WTC11 (cell line): ENCODE data around the gene SH3TC2. TPM values are rescaled to one million over a fixed set of nuclear protein-coding genes. Genes with fewer than 3 reads are reported as not detected.

ENCODE experiments used
- ATAC-seq: fragments of 200-7000 bp; cut with Tn5 transposase; 2 replicates; pipeline ENCODE4 v1.10.0; 2021; ENCODE audit warnings: mild to moderate bottlenecking, moderate library complexity
- CTCF ChIA-PET: fragments of 300-600 bp; sonication (Branson Sonifier 250); formaldehyde crosslinking; loops from one replicate; lab custom pipeline; 2021; ENCODE audit warnings: antibody characterized with exemption; lab: Charles Lee
- POLR2A ChIA-PET: fragments of 350-600 bp; sonication (Branson Sonifier 250); formaldehyde crosslinking; loops from one replicate; lab custom pipeline; 2021; ENCODE audit warnings: antibody characterized with exemption; lab: Charles Lee
- DNase-seq: peaks from one replicate; pipeline ENCODE4 v3.0.0; 2021; ENCODE audit warnings: low spot score
- H3K27ac Mint-ChIP-seq: 2 replicates; pipeline ENCODE4 v1.8.0; 2021; ENCODE audit warnings: mixed read lengths
- H3K27me3 Mint-ChIP-seq: 2 replicates; pipeline ENCODE4 v1.8.0; 2021; ENCODE audit warnings: low read depth, mild to moderate bottlenecking, moderate library complexity, mixed read lengths
- H3K36me3 Mint-ChIP-seq: 2 replicates; pipeline ENCODE4 v1.8.0; 2021; ENCODE audit warnings: mixed read lengths
- H3K4me1 Mint-ChIP-seq: 2 replicates; pipeline ENCODE4 v1.8.0; 2022; ENCODE audit warnings: mixed read lengths
- H3K4me3 Mint-ChIP-seq: 2 replicates; pipeline ENCODE4 v1.8.0; 2021; ENCODE audit warnings: mild to moderate bottlenecking, moderate library complexity, mixed read lengths
- H3K9me3 Mint-ChIP-seq: 2 replicates; pipeline ENCODE4 v1.8.0; 2021; ENCODE audit warnings: mixed read lengths
- AFF4 ChIP-seq: sonication (generic); formaldehyde crosslinking; IDR thresholded peaks from 2 replicates; pipeline ENCODE4 v1.8.1; 2023; ENCODE audit warnings: mild to moderate bottlenecking, missing genetic modification reagents, borderline replicate concordance
- ATF2 ChIP-seq: sonication (generic); formaldehyde crosslinking; IDR thresholded peaks from 2 replicates; pipeline ENCODE4 v1.8.1; 2022; ENCODE audit warnings: low read depth, missing genetic modification reagents, borderline replicate concordance
- ATF6 ChIP-seq: sonication (generic); formaldehyde crosslinking; IDR thresholded peaks from 2 replicates; pipeline ENCODE4 v1.8.1; 2023; ENCODE audit warnings: mild to moderate bottlenecking, missing genetic modification reagents
- CBFB ChIP-seq: sonication (generic); formaldehyde crosslinking; IDR thresholded peaks from 2 replicates; pipeline ENCODE4 v1.8.1; 2022; ENCODE audit warnings: mild to moderate bottlenecking, low read depth, missing genetic modification reagents
- ETV6 ChIP-seq: sonication (generic); formaldehyde crosslinking; IDR thresholded peaks from 2 replicates; pipeline ENCODE4 v1.8.1; 2022; ENCODE audit warnings: mild to moderate bottlenecking, missing genetic modification reagents
- FOXJ3 ChIP-seq: sonication (generic); formaldehyde crosslinking; IDR thresholded peaks from 2 replicates; pipeline ENCODE4 v1.9.0; 2021; ENCODE audit warnings: missing genetic modification reagents, mild to moderate bottlenecking, borderline replicate concordance
- FOXK1 ChIP-seq: sonication (generic); formaldehyde crosslinking; IDR thresholded peaks from 2 replicates; pipeline ENCODE4 v1.8.0; 2022; ENCODE audit warnings: mild to moderate bottlenecking, moderate library complexity, missing genetic modification reagents
- HMGA2 ChIP-seq: fragments of 250-450 bp; sonication (Bioruptor Pico); IDR thresholded peaks from 2 replicates; pipeline ENCODE4 v1.4.0; 2021; ENCODE audit warnings: mild to moderate bottlenecking, moderate library complexity
- KAT7 ChIP-seq: sonication (generic); formaldehyde crosslinking; IDR thresholded peaks from 2 replicates; pipeline ENCODE4 v1.8.1; 2023; ENCODE audit warnings: missing genetic modification reagents, mild to moderate bottlenecking, borderline replicate concordance
- NFYB ChIP-seq: sonication (generic); formaldehyde crosslinking; conservative IDR thresholded peaks from 2 replicates; pipeline ENCODE4 v1.8.0; 2022; ENCODE audit warnings: low read depth, missing genetic modification reagents
- SP1 ChIP-seq: sonication (generic); formaldehyde crosslinking; conservative IDR thresholded peaks from 2 replicates; pipeline ENCODE4 v1.8.1; 2022; ENCODE audit warnings: missing genetic modification reagents
- STAT6 ChIP-seq: sonication (generic); formaldehyde crosslinking; conservative IDR thresholded peaks from 2 replicates; pipeline ENCODE4 v1.8.1; 2023; ENCODE audit warnings: mild to moderate bottlenecking, low read depth, missing genetic modification reagents, moderate library complexity
- TEAD1 ChIP-seq: sonication (generic); formaldehyde crosslinking; IDR thresholded peaks from 2 replicates; pipeline ENCODE4 v1.8.0; 2022; ENCODE audit warnings: mild to moderate bottlenecking, missing genetic modification reagents
- TEAD4 ChIP-seq: sonication (generic); formaldehyde crosslinking; IDR thresholded peaks from 2 replicates; pipeline ENCODE4 v1.8.0; 2022; ENCODE audit warnings: mild to moderate bottlenecking, missing genetic modification reagents
- ZMAT4 ChIP-seq: fragments of 250-450 bp; sonication (Bioruptor Pico); IDR thresholded peaks from 2 replicates; pipeline ENCODE4 v1.9.0; 2021; ENCODE audit warnings: mild to moderate bottlenecking
- ZNF232 ChIP-seq: sonication (generic); formaldehyde crosslinking; IDR thresholded peaks from 2 replicates; pipeline ENCODE4 v1.8.0; 2022; ENCODE audit warnings: mild to moderate bottlenecking, missing genetic modification reagents
- ZNF317 ChIP-seq: sonication (generic); formaldehyde crosslinking; IDR thresholded peaks from 2 replicates; pipeline ENCODE4 v1.8.1; 2023; ENCODE audit warnings: low read depth, mild to moderate bottlenecking, moderate library complexity, missing genetic modification reagents, borderline replicate concordance
- ZNF396 ChIP-seq: fragments of 250-450 bp; sonication (Bioruptor Pico); IDR thresholded peaks from 2 replicates; pipeline ENCODE4 v1.8.0; 2021; ENCODE audit warnings: mild to moderate bottlenecking, moderate library complexity, borderline replicate concordance
- ZNF416 ChIP-seq: fragments of 250-450 bp; sonication (Bioruptor Pico); IDR thresholded peaks from 2 replicates; pipeline ENCODE4 v1.9.0; 2021; ENCODE audit warnings: mild to moderate bottlenecking, inconsistent platforms
- ZNF425 ChIP-seq: fragments of 250-450 bp; sonication (Bioruptor Pico); conservative IDR thresholded peaks from 2 replicates; pipeline ENCODE4 v1.9.0; 2021; ENCODE audit warnings: mild to moderate bottlenecking
- ZNF512 ChIP-seq: sonication (generic); formaldehyde crosslinking; IDR thresholded peaks from 2 replicates; pipeline ENCODE4 v1.8.1; 2022; ENCODE audit warnings: missing genetic modification reagents, borderline replicate concordance
- total RNA-seq: library from RNA; stranded (reverse); gene quantifications from 3 replicates; pipeline ENCODE4 v1.2.3, GENCODE V29; 2021

The SH3TC2 gene
- total RNA-seq, 1 experiment from 2014 or later: 0.61 TPM

- H3K9me3 Mint-ChIP-seq: peaks cover 9% of the 10 kb centered on the region; the same call in 1 of the 2 replicates
- TF ChIP-seq ZNF232 (CRISPR knock-in tag): no peak
- no peak for TF ChIP-seq FOXJ3 (CRISPR knock-in tag)
- TF ChIP-seq ZMAT4: no peak
- TF ChIP-seq ATF2 (CRISPR knock-in tag): no peak
- no peak for TF ChIP-seq ATF6 (CRISPR knock-in tag)
- TF ChIP-seq ZNF425 (CRISPR knock-in tag): no peak
- no peak for TF ChIP-seq KAT7 (CRISPR knock-in tag)
- no peak for TF ChIP-seq CBFB (CRISPR knock-in tag)
- no peak for TF ChIP-seq ZNF512 (CRISPR knock-in tag)
- no peak for TF ChIP-seq TEAD4 (CRISPR knock-in tag)
- no peak for TF ChIP-seq SP1
- no peak for TF ChIP-seq TEAD1 (CRISPR knock-in tag)
- no peaks in the 10 kb centered on the region for H3K4me1 Mint-ChIP-seq
- H3K27ac Mint-ChIP-seq: no peak overlapping the region
- CTCF ChIA-PET: interaction anchor here (1.1 to 3.8 kb wide), 4 partner anchors 10 to 294 kb away, joined by 3 to 21 read pairs (median 10); no protein-coding TSS in a partner anchor
- no peaks in the 10 kb centered on the region; the same call in 1 of the 2 replicates for H3K27me3 Mint-ChIP-seq
- no peaks in the 10 kb centered on the region for H3K36me3 Mint-ChIP-seq
- DNase-seq (no peak), ATAC-seq (no peak)
- POLR2A ChIA-PET: no interaction called here
- H3K4me3 Mint-ChIP-seq: no peak overlapping the region
These were observed 37.9 kb downstream of the SH3TC2 start for GRCh38 chr5:149024943-149025342.

GRCh38 chr5:149024477-149024876 lies 38.4 kb downstream of the SH3TC2 start:
- H3K36me3 Mint-ChIP-seq: no peaks in the 10 kb centered on the region
- no peaks in the 10 kb centered on the region; the same call in 1 of the 2 replicates for H3K27me3 Mint-ChIP-seq
- peaks cover 2% of the 10 kb centered on the region for H3K4me1 Mint-ChIP-seq
- H3K27ac Mint-ChIP-seq: no peak overlapping the region
- ChIA-PET CTCF (interaction anchor here (0.8 to 3.8 kb wide), 5 partner anchors 11 to 294 kb away, joined by 3 to 21 read pairs (median 7); no protein-coding TSS in a partner anchor), POLR2A (no interaction called here)
- no peak for ATAC-seq
- DNase-seq: no peak
- H3K4me3 Mint-ChIP-seq: no peak overlapping the region
- H3K9me3 Mint-ChIP-seq: peaks cover 9% of the 10 kb centered on the region; the same call in 1 of the 2 replicates
- TF ChIP-seq FOXK1 (no peak), ETV6 (CRISPR knock-in tag) (no peak), HMGA2 (CRISPR knock-in tag) (no peak), ZNF396 (CRISPR knock-in tag) (no peak), AFF4 (CRISPR knock-in tag) (no peak), ZNF317 (CRISPR knock-in tag) (no peak), STAT6 (CRISPR knock-in tag) (no peak), NFYB (CRISPR knock-in tag) (no peak), ZNF416 (CRISPR knock-in tag) (no peak)
